Measurements from ENCODE around the gene SCYGR8.
"Not testable (repeated sequence)": the region's sequence is repeated elsewhere in the genome, so short reads cannot be mapped to it uniquely, and the experiment has no call there.

Gene SCYGR8

DNA sequence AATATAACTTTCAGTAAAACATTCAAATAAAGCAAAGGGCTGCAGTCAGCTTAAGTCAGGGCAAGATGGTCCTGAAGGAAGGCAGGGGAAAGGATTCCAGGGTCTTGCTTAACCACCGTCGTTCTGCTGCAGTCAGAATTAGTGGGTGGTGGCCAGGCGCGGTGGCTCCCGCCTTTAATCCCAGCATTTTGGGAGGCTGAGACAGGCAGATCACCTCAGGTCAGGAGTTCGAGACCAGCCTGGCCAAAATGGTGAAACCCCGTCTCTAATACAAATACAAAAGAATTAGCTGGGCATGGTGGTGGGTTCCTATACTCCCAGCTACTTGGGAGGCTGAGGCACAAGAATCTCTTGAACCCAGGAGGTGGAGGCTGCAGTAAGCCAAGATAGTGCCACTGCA is 34.7 kb upstream of the SCYGR8 start:
- no peak overlapping the region for H3K27ac ChIP-seq
- TF ChIP-seq, protein P1, sequence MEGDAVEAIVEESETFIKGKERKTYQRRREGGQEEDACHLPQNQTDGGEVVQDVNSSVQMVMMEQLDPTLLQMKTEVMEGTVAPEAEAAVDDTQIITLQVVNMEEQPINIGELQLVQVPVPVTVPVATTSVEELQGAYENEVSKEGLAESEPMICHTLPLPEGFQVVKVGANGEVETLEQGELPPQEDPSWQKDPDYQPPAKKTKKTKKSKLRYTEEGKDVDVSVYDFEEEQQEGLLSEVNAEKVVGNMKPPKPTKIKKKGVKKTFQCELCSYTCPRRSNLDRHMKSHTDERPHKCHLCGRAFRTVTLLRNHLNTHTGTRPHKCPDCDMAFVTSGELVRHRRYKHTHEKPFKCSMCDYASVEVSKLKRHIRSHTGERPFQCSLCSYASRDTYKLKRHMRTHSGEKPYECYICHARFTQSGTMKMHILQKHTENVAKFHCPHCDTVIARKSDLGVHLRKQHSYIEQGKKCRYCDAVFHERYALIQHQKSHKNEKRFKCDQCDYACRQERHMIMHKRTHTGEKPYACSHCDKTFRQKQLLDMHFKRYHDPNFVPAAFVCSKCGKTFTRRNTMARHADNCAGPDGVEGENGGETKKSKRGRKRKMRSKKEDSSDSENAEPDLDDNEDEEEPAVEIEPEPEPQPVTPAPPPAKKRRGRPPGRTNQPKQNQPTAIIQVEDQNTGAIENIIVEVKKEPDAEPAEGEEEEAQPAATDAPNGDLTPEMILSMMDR (IDR thresholded peaks at IDR 0.05) = no peak
- TF ChIP-seq ZFX (IDR thresholded peaks at IDR 0.05; ENCODE audit: borderline replicate concordance) = no peak

DNA sequence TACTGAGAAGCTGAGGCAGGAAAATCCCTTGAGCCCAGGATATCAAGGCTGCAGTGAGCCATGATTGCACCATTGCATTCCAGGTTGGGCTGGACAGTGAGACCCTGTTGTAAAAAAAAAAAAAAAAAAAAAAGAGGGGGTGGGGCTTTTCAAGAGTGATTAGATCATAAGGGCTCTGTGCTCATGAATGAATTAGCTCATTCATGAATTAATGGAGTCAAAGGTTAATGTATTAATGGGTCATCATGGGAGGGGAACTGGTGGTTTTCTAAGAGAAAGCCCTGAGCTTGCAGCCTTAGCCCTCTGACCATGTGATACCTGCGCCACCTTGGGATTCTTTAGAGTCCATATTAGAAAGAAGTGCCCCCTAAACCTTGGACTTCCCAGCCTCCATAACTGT is 32.4 kb upstream of the SCYGR8 start:
- TF ChIP-seq, protein P1 (IDR thresholded peaks at IDR 0.05) = no peak
- H3K27ac ChIP-seq = no peak overlapping the region

DNA sequence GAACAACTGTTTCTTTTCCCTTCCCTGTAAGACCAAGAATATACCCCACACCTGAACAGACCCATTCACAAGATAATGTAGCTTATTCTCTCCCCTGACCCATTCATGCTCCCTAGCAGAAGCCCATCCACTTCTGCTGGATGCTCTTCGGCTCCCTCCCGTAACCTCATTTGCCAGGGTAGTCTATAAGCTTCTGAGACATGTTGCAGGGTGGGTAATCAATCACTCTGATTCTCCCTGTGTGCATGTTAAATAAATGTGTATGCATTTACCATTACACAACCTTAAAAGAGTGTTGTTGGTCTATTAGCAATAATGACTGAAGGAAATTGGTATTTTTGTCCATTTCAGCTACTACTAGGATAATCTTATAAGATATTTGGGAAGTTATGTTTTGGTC is 29.2 kb upstream of the SCYGR8 start:
- TF ChIP-seq ZFX (IDR thresholded peaks at IDR 0.05; ENCODE audit: borderline replicate concordance) = no peak
- TF ChIP-seq, protein P1 (IDR thresholded peaks at IDR 0.05) = no peak

DNA sequence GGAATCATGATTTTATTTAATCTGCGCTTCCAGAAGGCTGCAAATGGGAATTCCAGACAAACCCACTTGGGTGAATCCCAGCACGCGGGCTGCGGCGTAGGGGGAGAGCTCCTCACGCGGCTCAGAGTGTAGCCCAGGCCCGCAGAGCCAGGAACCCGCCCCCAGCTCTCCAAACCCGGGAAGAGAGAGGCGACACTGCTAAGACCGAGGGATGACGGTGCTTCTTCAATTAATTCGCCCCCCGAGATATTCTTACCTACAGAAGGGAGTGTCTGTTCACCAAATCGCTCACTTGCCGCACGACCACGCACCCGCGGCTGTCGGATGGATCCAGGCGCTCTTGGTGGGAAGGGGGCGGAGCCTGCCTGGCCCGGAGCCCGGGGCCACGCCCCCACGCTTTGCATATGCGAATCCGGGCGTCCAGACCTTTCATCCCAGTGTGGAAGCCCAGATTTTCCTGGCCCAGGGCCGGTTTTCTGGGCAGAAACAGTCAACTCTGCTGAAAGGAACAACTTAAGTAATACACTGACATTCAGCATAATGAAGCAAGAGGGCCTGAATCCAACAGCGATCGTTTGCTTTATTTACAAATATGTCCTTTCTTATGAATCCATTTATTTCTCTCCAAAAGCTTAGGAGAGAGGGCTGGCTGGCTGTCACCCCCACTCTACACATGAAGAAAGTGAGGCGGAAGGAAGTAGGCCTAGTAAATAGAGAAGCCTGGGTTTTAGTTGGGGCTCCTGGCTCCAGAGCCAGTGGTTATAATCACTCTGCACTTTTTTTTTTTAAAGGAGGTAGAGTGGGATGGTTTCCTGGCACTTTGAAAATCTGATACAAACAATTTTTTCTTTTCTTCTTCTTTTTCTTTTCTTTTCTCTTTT is 27.8 kb upstream of the SCYGR8 start, which contains the start of gene SLC19A3:
Gene SLC19A3, minus strand, starts transcription at position 342 of the 881 bp plus-strand sequence. CDS start 15,710 bp downstream, outside the sequence.
- H3K27ac ChIP-seq = no peak within 1 kb of the TSS
- TF ChIP-seq, protein P1 (IDR thresholded peaks at IDR 0.05) = no peak
- TF ChIP-seq ZFX (IDR thresholded peaks at IDR 0.05; ENCODE audit: borderline replicate concordance) = no peak

More for the DNA sequence above, 29.2 kb upstream of the SCYGR8 start:
- no peak overlapping the region for H3K27ac ChIP-seq

DNA sequence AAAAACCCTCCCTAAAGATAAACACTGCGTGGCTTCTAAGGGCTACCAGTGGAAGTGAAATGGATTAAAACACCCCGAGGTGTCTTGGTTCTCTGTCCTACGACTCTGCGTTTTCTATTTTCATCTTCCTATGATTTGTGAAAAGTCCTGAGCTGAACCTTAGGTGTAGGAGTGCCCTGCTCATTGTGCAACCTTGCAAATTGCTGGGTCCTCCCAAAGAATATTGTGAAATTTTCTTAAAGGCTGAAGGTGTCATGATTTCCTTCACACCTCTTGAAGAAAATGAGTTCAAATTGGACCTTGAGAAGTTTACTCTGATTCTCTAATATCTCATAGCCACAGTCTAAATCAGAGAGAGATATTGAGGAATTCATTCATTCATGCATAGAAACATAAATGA is 26.1 kb upstream of the SCYGR8 start:
- H3K27ac ChIP-seq = no peak overlapping the region
- TF ChIP-seq ZFX (IDR thresholded peaks at IDR 0.05; ENCODE audit: borderline replicate concordance) = no peak
- TF ChIP-seq, protein P1 (IDR thresholded peaks at IDR 0.05) = no peak

DNA sequence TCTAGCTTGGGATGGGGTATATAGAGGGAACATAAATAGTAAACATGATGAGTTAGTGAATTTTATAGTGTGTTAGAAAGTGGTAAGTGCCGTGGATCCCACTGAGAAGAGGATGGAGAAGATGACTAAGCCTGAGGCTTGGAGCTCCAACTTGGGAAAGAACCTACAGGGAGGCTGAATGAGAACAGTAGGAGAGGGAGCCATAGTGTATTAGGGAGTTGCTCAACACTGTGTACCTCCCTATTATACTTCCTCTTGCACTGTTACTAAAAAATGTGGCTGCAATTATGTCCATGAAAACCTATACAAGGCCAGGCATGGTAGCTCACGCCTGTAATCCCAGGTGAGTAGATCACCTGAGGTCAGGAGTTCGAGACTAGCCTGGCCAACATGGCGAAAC is 25.0 kb upstream of the SCYGR8 start:
- H3K27ac ChIP-seq = no peak overlapping the region
- TF ChIP-seq, protein P1 (IDR thresholded peaks at IDR 0.05) = no peak
- TF ChIP-seq ZFX (IDR thresholded peaks at IDR 0.05; ENCODE audit: borderline replicate concordance) = no peak

DNA sequence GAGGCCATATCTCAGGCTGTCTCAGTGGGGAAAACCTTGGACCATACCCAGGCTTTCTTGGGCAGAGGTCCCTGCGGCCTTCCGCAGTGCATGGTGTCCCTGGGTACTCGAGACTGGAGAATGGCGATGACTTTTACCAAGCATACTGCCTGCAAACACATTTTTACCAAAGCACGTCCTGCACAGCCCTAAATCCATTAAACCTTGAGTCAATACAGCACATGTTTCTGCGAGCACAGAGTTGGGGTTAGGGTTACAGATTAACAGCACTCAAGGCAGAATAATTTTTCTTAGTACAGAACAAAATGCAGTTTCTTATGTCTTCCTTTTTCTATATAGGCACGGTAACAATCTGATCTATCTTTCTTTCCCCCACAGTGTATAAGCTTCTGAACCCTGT is 22.9 kb upstream of the SCYGR8 start:
- not testable (repeated sequence) for H3K27ac ChIP-seq
